WTC11 (cell line): ENCODE data around the gene GFY. TPM values are rescaled to one million over a fixed set of nuclear protein-coding genes. Genes with fewer than 3 reads are reported as not detected.
A peak's percentile ranks its signal among the peaks of the same experiment; 100 is the strongest.

ENCODE experiments used
- ATAC-seq: fragments of 200-7000 bp; cut with Tn5 transposase; 2 replicates; pipeline ENCODE4 v1.10.0; 2021; ENCODE audit warnings: mild to moderate bottlenecking, moderate library complexity
- CTCF ChIA-PET: fragments of 300-600 bp; sonication (Branson Sonifier 250); formaldehyde crosslinking; loops from one replicate; lab custom pipeline; 2021; ENCODE audit warnings: antibody characterized with exemption; lab: Charles Lee
- POLR2A ChIA-PET: fragments of 350-600 bp; sonication (Branson Sonifier 250); formaldehyde crosslinking; loops from one replicate; lab custom pipeline; 2021; ENCODE audit warnings: antibody characterized with exemption; lab: Charles Lee
- DNase-seq: peaks from one replicate; pipeline ENCODE4 v3.0.0; 2021; ENCODE audit warnings: low spot score
- H3K27ac Mint-ChIP-seq: 2 replicates; pipeline ENCODE4 v1.8.0; 2021; ENCODE audit warnings: mixed read lengths
- H3K27me3 Mint-ChIP-seq: 2 replicates; pipeline ENCODE4 v1.8.0; 2021; ENCODE audit warnings: low read depth, mild to moderate bottlenecking, moderate library complexity, mixed read lengths
- H3K36me3 Mint-ChIP-seq: 2 replicates; pipeline ENCODE4 v1.8.0; 2021; ENCODE audit warnings: mixed read lengths
- H3K4me1 Mint-ChIP-seq: 2 replicates; pipeline ENCODE4 v1.8.0; 2022; ENCODE audit warnings: mixed read lengths
- H3K4me3 Mint-ChIP-seq: 2 replicates; pipeline ENCODE4 v1.8.0; 2021; ENCODE audit warnings: mild to moderate bottlenecking, moderate library complexity, mixed read lengths
- H3K9me3 Mint-ChIP-seq: 2 replicates; pipeline ENCODE4 v1.8.0; 2021; ENCODE audit warnings: mixed read lengths
- CDX4 ChIP-seq: fragments of 250-450 bp; sonication (Bioruptor Pico); IDR thresholded peaks from 2 replicates; pipeline ENCODE4 v1.9.0; 2021; ENCODE audit warnings: moderate library complexity, mild to moderate bottlenecking, inconsistent platforms, borderline replicate concordance
- E2F4 ChIP-seq: sonication (generic); formaldehyde crosslinking; IDR thresholded peaks from 2 replicates; pipeline ENCODE4 v1.8.1; 2022; ENCODE audit warnings: low read depth, mild to moderate bottlenecking, moderate library complexity, missing genetic modification reagents, borderline replicate concordance
- ERG ChIP-seq: fragments of 250-450 bp; sonication (Bioruptor Pico); IDR thresholded peaks from 2 replicates; pipeline ENCODE4 v1.8.0; 2021; ENCODE audit warnings: mild to moderate bottlenecking
- FOXJ3 ChIP-seq: sonication (generic); formaldehyde crosslinking; IDR thresholded peaks from 2 replicates; pipeline ENCODE4 v1.9.0; 2021; ENCODE audit warnings: missing genetic modification reagents, mild to moderate bottlenecking, borderline replicate concordance
- JUN ChIP-seq: sonication (generic); formaldehyde crosslinking; IDR thresholded peaks from 2 replicates; pipeline ENCODE4 v1.8.0; 2023; ENCODE audit warnings: mild to moderate bottlenecking, missing genetic modification reagents
- NFYB ChIP-seq: sonication (generic); formaldehyde crosslinking; conservative IDR thresholded peaks from 2 replicates; pipeline ENCODE4 v1.8.0; 2022; ENCODE audit warnings: low read depth, missing genetic modification reagents
- NR2C2 ChIP-seq: sonication (generic); formaldehyde crosslinking; IDR thresholded peaks from 2 replicates; pipeline ENCODE4 v1.8.0; 2022; ENCODE audit warnings: mild to moderate bottlenecking, missing genetic modification reagents
- OVOL2 ChIP-seq: fragments of 250-450 bp; sonication (Bioruptor Pico); IDR thresholded peaks from 2 replicates; pipeline ENCODE4 v1.9.0; 2021; ENCODE audit warnings: mild to moderate bottlenecking, borderline replicate concordance
- RELA ChIP-seq: sonication (generic); formaldehyde crosslinking; IDR thresholded peaks from 2 replicates; pipeline ENCODE4 v1.8.1; 2022; ENCODE audit warnings: missing genetic modification reagents, mild to moderate bottlenecking, borderline replicate concordance
- SMAD4 ChIP-seq: sonication (generic); formaldehyde crosslinking; IDR thresholded peaks from 2 replicates; pipeline ENCODE4 v1.8.0; 2022; ENCODE audit warnings: mild to moderate bottlenecking, missing genetic modification reagents
- USF1 ChIP-seq: sonication (generic); formaldehyde crosslinking; IDR thresholded peaks from 2 replicates; pipeline ENCODE4 v1.8.0; 2022; ENCODE audit warnings: mild to moderate bottlenecking, missing genetic modification reagents
- ZNF121 ChIP-seq: sonication (generic); formaldehyde crosslinking; IDR thresholded peaks from 2 replicates; pipeline ENCODE4 v1.8.0; 2023; ENCODE audit warnings: missing genetic modification reagents
- ZNF138 ChIP-seq: sonication (generic); formaldehyde crosslinking; conservative IDR thresholded peaks from 2 replicates; pipeline ENCODE4 v1.8.1; 2022; ENCODE audit warnings: mild to moderate bottlenecking, moderate library complexity, missing genetic modification reagents
- ZNF263 ChIP-seq: sonication (generic); formaldehyde crosslinking; IDR thresholded peaks from 2 replicates; pipeline ENCODE4 v1.8.1; 2022; ENCODE audit warnings: low read depth, mild to moderate bottlenecking, moderate library complexity, missing genetic modification reagents
- ZNF317 ChIP-seq: sonication (generic); formaldehyde crosslinking; IDR thresholded peaks from 2 replicates; pipeline ENCODE4 v1.8.1; 2023; ENCODE audit warnings: low read depth, mild to moderate bottlenecking, moderate library complexity, missing genetic modification reagents, borderline replicate concordance
- ZNF671 ChIP-seq: fragments of 250-450 bp; sonication (Bioruptor Pico); IDR thresholded peaks from 2 replicates; pipeline ENCODE4 v1.8.0; 2021; ENCODE audit warnings: mild to moderate bottlenecking
- ZSCAN18 ChIP-seq: fragments of 250-450 bp; sonication (Bioruptor Pico); IDR thresholded peaks from 2 replicates; pipeline ENCODE4 v2.1.2; 2022; ENCODE audit warnings: mild to moderate bottlenecking, moderate library complexity
- total RNA-seq: library from RNA; stranded (reverse); gene quantifications from 3 replicates; pipeline ENCODE4 v1.2.3, GENCODE V29; 2021
- TF ChIP-seq, protein P1 (sequence below): sonication (generic); formaldehyde crosslinking; IDR thresholded peaks from 2 replicates; pipeline ENCODE4 v1.8.0; 2022; ENCODE audit warnings: mild to moderate bottlenecking, missing genetic modification reagents
- TF ChIP-seq, protein P2 (sequence below): sonication (generic); formaldehyde crosslinking; IDR thresholded peaks from 2 replicates; pipeline ENCODE4 v1.8.1; 2022; ENCODE audit warnings: low read depth, missing genetic modification reagents, borderline replicate concordance

The GFY gene
- total RNA-seq, 1 experiment from 2014 or later, result 0.87 TPM

DNA sequence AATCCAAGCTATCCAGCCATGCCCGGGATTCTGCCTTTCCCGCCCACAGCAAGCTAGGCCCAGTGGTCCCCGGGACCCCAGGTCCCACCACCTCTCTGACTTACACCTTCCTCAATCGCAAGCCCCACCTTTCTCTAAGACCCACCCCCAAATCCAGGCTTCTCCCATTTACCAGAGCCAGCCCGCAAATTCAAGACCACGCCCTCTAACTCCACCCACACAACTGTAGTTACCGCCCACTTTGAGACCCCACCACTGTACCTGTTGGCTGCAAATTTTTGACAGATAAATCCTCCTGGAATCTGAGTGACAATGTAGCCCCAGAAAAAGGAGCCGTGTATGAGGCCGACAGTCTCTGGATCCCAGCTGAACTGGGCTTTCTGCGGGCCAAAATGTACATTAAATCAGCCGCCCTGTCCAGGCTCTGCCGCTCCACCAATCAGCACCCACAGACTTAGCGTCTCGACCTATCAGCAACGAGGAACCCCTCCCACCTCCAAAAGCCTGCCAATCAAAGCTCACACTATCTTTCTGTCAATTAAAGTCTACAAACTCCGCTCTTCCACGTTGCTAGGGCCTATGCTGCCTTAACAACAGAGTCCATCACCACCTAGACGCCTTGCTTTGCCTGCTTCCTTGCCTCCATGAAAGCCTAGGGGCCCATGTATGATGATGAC, 9.9 kb downstream of the GFY start:
- CTCF ChIA-PET, result interaction anchor here (0.6 to 2.6 kb wide), 5 partner anchors 14 to 112 kb away, joined by 3 to 28 read pairs (median 5); partner anchors contain the start of gene DKKL1
- Mint-ChIP-seq H3K36me3 (peaks cover 3% of the 10 kb centered on the region; the same call in 1 of the 2 replicates), H3K27ac (no peak overlapping the region), H3K4me3 (peak overlapping the region; percentile 66), H3K27me3 (peaks cover 100% of the 10 kb centered on the region), H3K9me3 (peaks cover 11% of the 10 kb centered on the region), H3K4me1 (peaks cover 37% of the 10 kb centered on the region)
- TF ChIP-seq NFYB (CRISPR knock-in tag), result peak; percentile 81
- TF ChIP-seq ZNF671 (CRISPR knock-in tag), result no peak
- POLR2A ChIA-PET, result interaction anchor here (0.5 to 1.6 kb wide), 4 partner anchors 17 to 251 kb away, joined by 3 to 6 read pairs (median 4); partner anchors contain the start of gene PIH1D1
- DNase-seq (no peak), ATAC-seq (no peak)

GRCh38 chr19:49435670-49436069, 10.5 kb downstream of the GFY start:
- peaks cover 100% of the 10 kb centered on the region for H3K27me3 Mint-ChIP-seq
- no peak for DNase-seq
- H3K36me3 Mint-ChIP-seq, result peaks cover 3% of the 10 kb centered on the region; the same call in 1 of the 2 replicates
- ChIA-PET CTCF (interaction anchor here (0.7 to 2.6 kb wide), 19 partner anchors 10 to 436 kb away, joined by 3 to 28 read pairs (median 5); partner anchors contain the start of genes ALDH16A1, DKKL1, GFY and PIH1D1), POLR2A (interaction anchor here (0.7 to 1.6 kb wide), 4 partner anchors 18 to 60 kb away, joined by 3 to 7 read pairs (median 5); partner anchors contain the start of genes ALDH16A1 and RPS11)
- H3K9me3 Mint-ChIP-seq, result peaks cover 11% of the 10 kb centered on the region
- H3K4me3 Mint-ChIP-seq, result peak overlapping the region; percentile 66
- ATAC-seq, result no peak
- peak overlapping the region; percentile 84 for H3K27ac Mint-ChIP-seq
- TF ChIP-seq ZNF121 (CRISPR knock-in tag) (peak; percentile 53; the same call in 1 of the 2 replicates), JUN (CRISPR knock-in tag) (no peak), CDX4 (CRISPR knock-in tag) (no peak), NR2C2 (CRISPR knock-in tag) (no peak), ZSCAN18 (CRISPR knock-in tag) (no peak)
- TF ChIP-seq, all 79 proteins: peak for 1
- H3K4me1 Mint-ChIP-seq, result peaks cover 36% of the 10 kb centered on the region

DNA sequence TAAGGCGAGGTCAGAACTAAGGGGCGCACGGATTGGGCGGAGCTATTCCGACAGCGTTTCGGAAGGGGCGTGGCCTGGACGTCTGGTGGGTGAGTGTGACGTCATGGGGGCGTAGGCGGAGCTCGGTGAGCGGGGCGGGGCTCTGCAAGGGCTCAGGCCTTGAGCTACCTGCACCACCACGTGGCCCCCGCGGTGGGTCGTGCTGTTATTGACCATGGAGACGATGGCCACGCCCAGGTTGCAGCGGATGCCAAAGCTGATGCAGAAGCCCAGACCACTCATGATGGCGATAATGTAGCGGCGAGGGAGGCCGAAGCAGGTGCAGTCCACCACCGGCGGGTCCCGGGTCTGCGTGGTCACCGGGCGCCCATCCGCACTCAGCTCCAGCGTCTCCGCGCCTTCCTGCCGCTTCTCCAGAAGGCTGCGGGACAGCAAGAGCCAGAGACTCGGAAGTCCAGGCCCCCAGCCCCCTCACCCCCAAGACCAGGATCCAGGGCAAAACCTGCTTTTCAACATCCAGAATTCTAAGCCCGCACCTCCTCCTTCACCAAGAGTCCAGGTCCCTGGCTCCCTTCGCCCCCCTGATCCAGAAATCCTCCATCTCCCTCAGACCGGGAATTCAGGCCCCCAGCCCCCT, 11.3 kb downstream of the GFY start:
- DNase-seq, result peak; percentile 98
- peak; percentile 67 for ATAC-seq
- POLR2A ChIA-PET, result interaction anchor here (0.6 to 1.6 kb wide), 8 partner anchors 11 to 88 kb away, joined by 3 to 7 read pairs (median 4); partner anchors contain the start of genes ALDH16A1, GFY and RPS11
- TF ChIP-seq ZNF121 (CRISPR knock-in tag) (peak; percentile 83; the same call in 1 of the 2 replicates), E2F4 (CRISPR knock-in tag) (no peak), SMAD4 (CRISPR knock-in tag) (no peak), ERG (no peak), ZNF317 (no peak), NR2C2 (CRISPR knock-in tag) (no peak), OVOL2 (no peak), ZNF263 (CRISPR knock-in tag) (no peak), RELA (no peak), ZSCAN18 (CRISPR knock-in tag) (no peak), USF1 (CRISPR knock-in tag) (peak; percentile 89), ZNF138 (CRISPR knock-in tag) (no peak), FOXJ3 (CRISPR knock-in tag) (no peak)
- TF ChIP-seq, protein P1, sequence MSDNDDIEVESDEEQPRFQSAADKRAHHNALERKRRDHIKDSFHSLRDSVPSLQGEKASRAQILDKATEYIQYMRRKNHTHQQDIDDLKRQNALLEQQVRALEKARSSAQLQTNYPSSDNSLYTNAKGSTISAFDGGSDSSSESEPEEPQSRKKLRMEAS (CRISPR knock-in tag), result peak; percentile 94
- TF ChIP-seq, protein P2, sequence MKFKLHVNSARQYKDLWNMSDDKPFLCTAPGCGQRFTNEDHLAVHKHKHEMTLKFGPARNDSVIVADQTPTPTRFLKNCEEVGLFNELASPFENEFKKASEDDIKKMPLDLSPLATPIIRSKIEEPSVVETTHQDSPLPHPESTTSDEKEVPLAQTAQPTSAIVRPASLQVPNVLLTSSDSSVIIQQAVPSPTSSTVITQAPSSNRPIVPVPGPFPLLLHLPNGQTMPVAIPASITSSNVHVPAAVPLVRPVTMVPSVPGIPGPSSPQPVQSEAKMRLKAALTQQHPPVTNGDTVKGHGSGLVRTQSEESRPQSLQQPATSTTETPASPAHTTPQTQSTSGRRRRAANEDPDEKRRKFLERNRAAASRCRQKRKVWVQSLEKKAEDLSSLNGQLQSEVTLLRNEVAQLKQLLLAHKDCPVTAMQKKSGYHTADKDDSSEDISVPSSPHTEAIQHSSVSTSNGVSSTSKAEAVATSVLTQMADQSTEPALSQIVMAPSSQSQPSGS, result no peak

More for the DNA sequence above, 11.3 kb downstream of the GFY start:
- Mint-ChIP-seq H3K27me3 (peaks cover 98% of the 10 kb centered on the region), H3K27ac (no peak overlapping the region), H3K4me3 (peak overlapping the region; percentile 66), H3K36me3 (peaks cover 3% of the 10 kb centered on the region; the same call in 1 of the 2 replicates), H3K9me3 (peaks cover 11% of the 10 kb centered on the region), H3K4me1 (peaks cover 35% of the 10 kb centered on the region)
- CTCF ChIA-PET, result interaction anchor here (0.6 to 2.6 kb wide), 19 partner anchors 9 to 437 kb away, joined by 3 to 28 read pairs (median 5); partner anchors contain the start of genes ALDH16A1, DKKL1, GFY and PIH1D1
